Measurements from ENCODE around the gene SLC25A34.

SLC25A34 gene

DNA sequence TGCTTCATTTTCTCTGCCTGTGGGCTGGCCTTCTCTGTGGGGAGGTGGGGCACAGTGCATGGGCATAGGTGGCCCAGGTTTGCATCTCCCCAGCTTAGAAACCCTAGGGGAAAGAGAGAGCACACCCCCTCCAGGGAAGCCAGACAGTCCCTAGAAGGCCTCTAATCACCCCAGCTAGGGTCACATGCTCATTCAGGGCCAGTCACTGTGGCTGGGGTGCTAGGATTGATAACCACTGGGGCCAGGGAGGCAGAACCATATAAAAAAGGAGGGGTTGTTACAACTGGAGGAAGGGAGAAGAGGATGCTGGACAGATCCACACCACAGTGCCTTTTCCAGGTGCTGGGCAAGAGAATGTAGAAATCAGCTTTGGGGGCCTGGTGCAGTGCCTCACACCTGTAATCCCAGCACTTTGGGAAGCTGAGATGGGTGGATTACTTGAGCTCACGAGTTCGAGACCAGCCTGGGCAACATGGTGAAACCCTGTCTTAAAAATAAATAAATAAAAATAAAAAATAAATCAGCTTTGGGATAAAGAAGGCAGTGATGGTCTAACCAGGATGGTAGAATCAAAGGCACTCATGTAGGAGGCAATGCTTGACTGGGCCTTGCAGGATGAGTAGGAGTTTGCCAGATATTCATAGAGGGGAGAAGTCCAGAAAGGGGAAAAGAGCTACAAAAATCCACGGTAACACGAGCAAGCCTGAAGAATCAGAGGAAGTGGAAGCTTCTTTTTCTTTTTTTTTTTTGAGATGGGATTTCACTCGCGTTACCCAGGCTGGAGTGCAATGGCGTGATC lies 42.0 kb downstream of the SLC25A34 start:
- no peak for DNase-seq

DNA sequence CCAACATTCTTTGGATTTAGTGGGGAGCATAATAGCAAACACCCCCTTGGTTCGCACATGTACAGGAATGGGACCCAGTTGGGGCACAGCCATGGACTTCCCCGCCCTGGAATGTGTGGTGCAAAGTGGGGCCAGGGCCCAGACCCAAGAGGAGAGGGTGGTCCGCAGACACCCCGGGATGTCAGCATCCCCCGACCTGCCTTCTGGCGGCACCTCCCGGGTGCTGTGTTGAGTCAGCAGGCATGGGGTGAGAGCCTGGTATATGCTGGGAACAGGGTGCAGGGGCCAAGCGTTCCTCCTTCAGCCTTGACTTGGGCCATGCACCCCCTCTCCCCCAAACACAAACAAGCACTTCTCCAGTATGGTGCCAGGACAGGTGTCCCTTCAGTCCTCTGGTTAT lies 49.6 kb downstream of the SLC25A34 start:
- DNase-seq, result no peak

DNA sequence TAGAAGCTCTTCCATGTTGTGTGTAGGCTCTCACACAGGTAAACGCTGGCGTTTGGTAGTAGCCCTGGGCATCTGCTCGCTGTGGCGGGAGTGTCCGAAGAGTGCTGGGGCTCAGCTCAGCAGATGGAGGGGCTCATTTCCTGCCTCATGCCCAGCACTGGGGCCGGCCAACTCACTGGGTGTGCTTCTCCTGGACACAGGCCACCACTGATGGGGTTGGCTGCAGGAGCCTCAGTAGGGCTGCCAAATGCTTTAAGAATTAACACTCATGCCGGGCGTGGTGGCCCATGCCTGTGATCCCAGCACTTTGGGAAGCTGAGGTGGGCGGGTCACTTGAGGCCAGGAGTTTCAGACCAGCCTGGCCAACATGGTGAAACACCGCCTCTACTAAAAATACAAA lies 50.5 kb downstream of the SLC25A34 start:
- DNase-seq, result no peak

DNA sequence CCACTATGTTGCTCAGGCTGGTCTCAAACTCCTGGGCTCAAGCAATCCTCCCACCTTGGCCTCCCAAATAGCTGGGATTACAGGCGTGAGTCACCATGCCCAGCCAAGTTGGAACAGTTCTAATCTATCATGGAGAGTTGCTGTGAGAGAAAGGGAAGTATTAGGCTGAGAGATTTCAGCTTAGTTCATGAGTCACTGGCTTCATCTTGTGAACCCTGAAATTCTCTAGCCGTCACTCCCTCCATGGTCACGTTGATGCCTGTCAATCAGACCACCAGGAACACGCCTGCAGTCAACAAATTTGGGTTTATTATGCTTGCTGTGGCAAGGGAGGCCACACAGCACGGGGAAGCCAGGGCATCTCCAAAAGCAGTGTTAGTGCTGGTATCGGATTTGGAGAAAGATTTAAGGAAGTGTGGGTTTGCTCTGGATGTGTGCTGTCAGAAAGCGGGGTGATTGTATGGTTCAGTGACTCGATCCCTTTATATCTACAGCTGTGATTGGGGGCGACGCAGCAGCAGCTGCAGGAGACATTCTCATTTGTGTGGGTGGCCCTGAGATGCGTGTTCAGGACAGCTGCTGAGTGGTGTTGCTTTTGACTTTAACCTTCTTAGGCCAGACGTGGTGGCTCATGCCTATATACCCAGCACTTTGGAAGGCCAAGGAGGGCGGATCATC lies 52.7 kb downstream of the SLC25A34 start:
- DNase-seq, result no peak
